Measurements from ENCODE around the gene ANGPTL4.
"Not testable (repeated sequence)": the region's sequence is repeated elsewhere in the genome, so short reads cannot be mapped to it uniquely, and the experiment has no call there.

The ANGPTL4 gene

DNA sequence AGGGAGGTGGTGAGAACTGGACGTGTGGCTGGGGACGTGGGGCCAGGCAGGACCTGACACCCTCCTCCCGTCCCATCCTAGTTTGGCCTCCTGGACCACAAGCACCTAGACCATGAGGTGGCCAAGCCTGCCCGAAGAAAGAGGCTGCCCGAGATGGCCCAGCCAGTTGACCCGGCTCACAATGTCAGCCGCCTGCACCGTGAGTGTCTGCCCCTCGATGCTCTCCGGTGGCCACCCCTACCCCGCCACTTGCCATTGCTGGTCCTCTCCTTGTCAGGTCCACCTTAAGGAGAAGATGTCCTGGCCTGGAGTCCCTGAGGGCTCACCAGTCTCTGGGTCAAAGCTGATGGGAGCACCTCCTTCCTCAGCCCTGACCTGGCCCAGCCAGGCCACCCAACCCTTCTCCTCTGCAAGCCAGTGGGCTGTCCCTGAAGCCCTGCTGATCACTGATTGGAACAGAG lies 2.2 kb downstream of the ANGPTL4 start:
- DNase-seq = no peak

GRCh38 chr19:8366961-8367326 lies 3.0 kb downstream of the ANGPTL4 start:
- no peak for DNase-seq

DNA sequence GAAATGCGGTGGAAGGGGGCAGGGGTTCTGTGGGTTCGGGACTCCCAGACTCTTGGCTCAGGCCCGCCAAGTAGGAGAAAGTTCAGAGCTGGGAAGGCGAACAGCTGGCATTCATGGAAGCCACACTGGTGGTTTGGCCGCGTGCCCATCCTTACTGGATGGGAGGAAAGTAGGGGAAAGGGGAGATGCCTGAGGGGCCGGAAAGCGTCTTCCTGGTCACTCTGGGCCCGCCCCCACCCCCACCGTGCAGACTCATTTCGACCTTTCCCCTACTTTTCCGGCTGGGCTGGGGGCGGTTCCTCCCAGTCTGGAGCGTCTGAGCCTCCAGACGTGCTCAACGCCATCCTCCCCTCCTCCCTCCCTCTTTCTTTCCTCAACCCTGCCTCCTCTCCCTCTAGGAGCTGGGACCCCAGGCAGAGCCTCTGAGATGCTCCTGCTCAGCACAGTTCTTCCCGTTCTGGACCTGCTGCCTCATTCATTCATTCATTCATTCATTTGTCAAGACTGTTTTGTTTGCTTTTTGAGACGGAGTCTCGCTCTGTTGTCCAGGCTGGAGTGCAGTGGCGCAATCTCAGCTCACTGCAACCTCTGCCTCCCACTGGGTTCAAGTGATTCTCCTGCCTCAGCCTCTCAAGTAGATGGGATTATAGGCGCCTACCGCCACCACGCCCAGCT lies 3.5 kb downstream of the ANGPTL4 start:
- DNase-seq = no peak

GRCh38 chr19:8370176-8371010 lies 6.4 kb downstream of the ANGPTL4 start:
- DNase-seq = no peak

DNA sequence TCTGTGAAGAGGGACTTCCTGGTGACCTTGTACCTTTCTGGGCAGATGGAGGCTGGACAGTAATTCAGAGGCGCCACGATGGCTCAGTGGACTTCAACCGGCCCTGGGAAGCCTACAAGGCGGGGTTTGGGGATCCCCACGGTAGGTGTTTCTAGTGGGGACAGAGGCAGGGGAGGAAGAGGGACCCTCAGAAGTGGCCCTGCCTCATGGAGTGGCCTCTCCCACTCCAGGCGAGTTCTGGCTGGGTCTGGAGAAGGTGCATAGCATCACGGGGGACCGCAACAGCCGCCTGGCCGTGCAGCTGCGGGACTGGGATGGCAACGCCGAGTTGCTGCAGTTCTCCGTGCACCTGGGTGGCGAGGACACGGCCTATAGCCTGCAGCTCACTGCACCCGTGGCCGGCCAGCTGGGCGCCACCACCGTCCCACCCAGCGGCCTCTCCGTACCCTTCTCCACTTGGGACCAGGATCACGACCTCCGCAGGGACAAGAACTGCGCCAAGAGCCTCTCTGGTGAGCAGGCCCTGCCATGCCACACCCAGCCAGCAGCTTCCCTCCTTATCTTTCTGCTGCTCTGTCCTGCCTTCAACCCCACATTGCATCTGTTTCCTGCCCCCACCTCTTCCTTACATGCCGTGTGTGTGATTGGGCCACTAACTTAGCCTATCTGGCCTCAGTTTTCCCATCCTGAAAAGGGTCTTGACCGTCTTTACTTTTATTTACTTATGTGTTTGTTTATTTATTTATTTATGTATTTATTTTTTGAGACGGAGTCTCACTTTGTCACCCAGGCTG lies 7.3 kb downstream of the ANGPTL4 start:
- DNase-seq = no peak

- no peak for DNase-seq
Measured at GRCh38 chr19:8373867-8374813, 10.2 kb downstream of the ANGPTL4 start.

DNA sequence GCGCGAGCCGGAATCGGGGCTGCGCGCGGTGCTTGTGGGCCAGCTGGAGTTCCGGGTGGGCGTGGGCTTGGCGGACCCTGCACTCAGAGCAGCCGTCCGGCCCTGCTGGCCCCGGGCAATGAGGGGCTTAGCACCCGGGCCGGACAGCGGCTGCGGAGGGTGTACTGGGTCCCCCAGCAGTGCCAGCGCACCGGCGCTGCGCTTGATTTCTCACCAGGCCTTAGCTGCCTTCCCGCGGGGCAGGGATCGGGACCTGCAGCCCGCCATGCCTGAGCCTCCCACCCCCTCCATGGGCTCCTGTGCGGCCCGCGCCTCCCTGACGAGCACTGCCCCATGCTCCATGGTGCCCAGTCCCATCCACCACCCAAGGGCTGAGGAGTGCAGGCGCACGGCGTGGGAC lies 11.8 kb downstream of the ANGPTL4 start:
- DNase-seq = not testable (repeated sequence)

DNA sequence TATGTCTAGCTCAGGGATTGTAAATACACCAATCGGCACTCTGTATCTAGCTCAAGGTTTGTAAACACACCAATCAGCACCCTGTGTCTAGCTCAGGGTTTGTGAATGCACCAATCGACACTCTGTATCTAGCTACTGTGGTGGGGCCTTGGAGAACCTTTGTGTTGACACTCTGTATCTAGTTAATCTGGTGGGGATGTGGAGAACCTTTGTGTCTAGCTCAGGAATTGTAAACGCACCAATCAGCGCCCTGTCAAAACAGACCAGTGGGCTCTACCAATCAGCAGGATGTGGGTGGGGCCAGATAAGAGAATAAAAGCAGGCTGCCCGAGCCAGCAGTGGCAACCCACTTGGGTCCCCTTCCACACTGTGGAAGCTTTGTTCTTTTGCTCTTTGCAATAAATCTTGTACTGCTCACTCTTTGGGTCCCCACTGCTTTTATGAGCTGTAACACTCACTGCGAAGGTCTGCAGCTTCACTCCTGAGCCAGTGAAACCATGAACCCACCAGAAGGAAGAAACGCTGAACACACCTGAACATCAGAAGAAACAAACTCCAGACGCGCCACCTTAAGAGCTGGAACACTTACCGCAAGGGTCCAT lies 12.5 kb downstream of the ANGPTL4 start:
- not testable (repeated sequence) for DNase-seq

- DNase-seq = no peak
Measured at GRCh38 chr19:8377598-8377997, 13.6 kb downstream of the ANGPTL4 start.

DNA sequence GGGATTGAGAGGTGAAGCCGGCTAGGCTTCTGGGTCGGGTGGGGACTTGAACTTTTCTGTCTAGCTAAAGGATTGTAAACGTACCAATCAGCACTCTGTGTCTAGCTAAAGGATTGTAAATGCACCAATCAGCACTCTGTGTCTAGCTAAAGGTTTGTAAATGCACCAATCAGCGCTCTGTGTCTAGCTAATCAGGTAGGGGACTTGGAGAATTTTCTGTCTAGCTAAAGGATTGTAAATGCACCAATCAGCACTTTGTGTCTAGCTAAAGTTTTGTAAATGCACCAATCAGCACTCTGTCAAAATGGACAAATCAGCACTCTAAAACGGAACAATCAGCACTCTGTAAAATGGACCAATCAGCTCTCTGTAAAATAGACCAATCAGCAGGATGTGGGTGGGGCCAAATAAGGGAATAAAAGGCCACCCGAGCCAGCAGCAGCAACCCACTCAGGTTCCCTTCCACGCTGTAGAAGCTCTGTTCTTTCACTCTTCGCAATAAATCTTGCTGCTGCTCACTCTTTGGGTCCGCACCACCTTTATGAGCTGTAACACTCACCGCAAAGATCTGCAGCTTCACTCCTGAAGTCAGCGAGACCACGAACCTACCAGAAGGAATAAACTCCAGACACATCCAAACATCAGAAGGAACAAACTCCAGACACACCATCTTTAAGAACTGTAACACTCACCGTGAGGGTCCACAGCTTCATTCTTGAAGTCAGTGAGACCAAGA lies 15.4 kb downstream of the ANGPTL4 start:
- not testable (repeated sequence) for DNase-seq

DNA sequence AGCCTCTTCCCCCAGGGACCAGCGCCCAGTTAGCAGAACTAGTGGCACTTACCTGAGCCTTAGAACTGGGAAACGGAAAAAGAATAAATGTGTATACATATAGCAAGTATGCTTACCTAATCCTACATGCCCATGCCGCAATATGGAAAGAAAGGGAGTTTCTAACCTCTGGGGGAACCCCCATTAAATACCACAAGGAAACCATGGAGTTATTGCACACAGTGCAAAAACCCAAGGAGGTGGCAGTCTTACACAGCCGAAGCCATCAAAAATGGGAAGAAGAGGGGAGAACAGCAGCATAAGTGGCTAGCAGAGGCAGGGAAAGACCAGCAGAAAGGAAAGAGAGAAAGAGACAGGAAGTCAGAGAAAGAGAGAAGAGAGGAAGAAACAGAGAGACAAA lies 20.6 kb downstream of the ANGPTL4 start:
- not testable (repeated sequence) for DNase-seq

DNA sequence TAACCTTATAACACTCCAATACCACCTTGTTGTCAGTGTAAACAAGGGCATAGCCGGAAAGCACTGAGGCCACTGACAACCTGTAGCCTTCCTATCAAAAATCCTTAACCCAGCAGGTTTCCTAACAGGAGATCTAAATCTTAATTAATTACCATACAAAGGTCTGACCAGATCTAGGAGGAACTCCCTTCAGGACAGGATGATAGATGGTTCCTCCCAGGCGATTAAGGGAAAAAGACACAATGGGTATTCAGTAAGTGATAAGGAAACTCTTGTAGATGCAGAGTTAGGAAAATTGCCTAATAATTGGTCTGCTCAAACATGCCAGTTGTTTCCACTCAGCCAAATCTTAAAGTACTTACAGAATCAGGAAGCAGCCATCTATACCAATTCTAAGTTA lies 21.1 kb downstream of the ANGPTL4 start:
- not testable (repeated sequence) for DNase-seq

DNA sequence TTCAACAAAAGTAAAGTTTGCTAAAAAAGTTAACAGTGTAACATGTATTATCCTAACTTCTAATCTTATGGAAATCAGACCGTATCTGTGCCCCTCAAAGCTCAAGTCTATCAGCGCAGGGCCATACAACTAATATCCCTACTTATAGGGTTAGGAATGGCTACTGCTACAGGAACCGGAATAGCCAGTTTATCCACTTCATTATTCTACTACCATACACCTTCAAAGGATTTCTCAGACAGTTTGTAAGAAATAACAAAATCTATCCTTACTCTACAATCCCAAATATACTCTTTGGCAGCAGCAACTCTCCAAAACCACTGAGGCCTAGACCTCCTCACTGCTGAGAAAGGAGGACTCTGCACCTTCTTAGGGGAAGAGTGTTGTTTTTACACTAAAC lies 21.6 kb downstream of the ANGPTL4 start:
- not testable (repeated sequence) for DNase-seq

GRCh38 chr19:8386419-8386818 lies 22.5 kb downstream of the ANGPTL4 start:
- DNase-seq = not testable (repeated sequence)

- no peak for DNase-seq
Measured at GRCh38 chr19:8386990-8387389, 23.0 kb downstream of the ANGPTL4 start.

DNA sequence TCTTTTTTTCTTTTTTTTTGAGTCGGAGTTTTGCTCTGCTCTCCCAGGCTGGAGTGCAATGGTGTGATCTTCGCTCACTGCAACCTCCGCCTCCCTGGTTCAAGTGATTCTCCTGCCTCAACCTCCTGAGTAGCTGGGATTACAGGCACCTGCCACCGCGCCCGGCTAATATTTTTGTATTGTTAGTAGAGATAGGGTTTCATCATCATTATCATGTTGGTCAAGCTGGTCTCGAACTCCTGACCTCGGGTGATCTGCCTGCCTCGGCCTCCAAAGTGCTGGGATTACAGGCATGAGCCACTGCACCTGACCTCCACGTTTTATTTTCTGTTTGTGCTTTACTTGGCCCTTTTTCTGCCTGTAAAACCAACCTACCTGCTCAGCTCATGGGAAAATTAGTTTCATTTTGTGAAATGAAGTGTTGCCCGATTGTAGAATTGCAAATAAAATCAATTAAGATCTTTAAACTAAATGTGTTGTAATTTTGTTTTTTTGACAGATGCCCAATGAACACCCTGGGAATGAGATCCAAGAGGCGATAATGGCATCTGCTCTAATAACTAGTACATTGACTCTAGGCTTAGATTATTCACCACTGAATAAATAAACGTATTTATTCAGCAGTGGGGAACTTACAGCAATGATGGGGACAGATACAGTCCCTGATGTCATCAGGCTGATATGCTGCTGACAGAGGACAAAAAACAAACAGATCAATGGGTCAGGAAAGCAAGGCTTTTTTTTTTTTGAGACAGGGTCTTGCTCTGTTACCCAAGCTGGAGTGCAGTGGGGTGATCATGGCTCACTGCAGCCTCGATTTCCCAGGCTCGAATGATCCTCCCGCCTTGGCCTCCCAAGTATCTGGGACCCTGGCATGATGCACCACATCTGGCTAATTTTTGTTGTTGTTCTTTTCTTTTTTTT lies 24.0 kb downstream of the ANGPTL4 start:
- DNase-seq = no peak

- DNase-seq = no peak
Measured at GRCh38 chr19:8388612-8388958, 24.6 kb downstream of the ANGPTL4 start.

DNA sequence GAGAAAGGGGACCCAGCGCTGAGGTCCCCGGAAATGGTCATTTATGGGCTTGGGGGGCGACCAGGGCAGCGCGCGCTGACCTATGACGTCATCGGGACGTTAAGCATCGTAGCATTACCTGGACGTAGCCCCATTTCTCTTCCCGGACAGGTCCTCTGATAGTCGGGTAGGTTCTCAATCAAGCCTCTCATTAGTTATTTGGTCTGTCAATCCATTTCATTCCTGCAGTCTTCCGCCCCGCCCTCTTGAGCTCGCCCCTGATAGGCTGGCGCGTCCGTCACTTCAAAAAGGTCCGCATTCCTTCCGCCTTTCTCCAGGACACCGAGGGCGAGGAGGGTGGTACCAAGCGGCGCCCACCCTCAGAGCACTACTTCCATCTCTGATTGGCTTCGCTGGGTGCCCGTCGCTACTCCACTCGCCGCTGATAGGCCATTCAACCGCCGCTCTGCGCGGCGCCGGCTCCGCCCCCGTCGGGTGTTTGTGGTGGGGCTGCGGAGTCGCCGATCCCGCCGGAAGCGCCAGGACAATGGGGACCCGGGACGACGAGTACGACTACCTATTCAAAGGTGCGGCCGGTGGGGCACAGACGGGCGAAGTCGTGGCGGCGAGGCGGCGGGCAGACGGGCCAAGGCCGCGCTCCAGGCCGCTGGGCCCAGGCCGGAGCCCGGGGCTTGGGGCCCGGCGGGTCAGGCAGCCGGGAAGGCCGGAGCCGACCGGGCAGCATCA lies 26.1 kb downstream of the ANGPTL4 start, which contains the start of gene RAB11B:
TSS of gene RAB11B (plus strand) at position 470 of the 726 bp plus-strand sequence. CDS start at position 527, 57 bp downstream.
- DNase-seq = peak; percentile 99

GRCh38 chr19:8390617-8390981 lies 26.6 kb downstream of the ANGPTL4 start:
- DNase-seq = peak; percentile 96
